Measurements from ENCODE around the gene ZBTB48.
"Not testable (repeated sequence)": the region's sequence is repeated elsewhere in the genome, so short reads cannot be mapped to it uniquely, and the experiment has no call there.

ZBTB48 gene

GRCh38 chr1:6547301-6547700 lies 32.5 kb upstream of the ZBTB48 start:
- H3K27me3 ChIP-seq (ENCODE audit: control insufficient read depth, insufficient read depth, low read length): no peaks in the 10 kb centered on the region
- H3K36me3 ChIP-seq (ENCODE audit: control insufficient read depth, insufficient read depth, low read length): peaks cover 82% of the 10 kb centered on the region
- H3K27ac ChIP-seq (ENCODE audit: low read depth, low read length): no peak overlapping the region
- H3K9ac ChIP-seq (ENCODE audit: low read length): no peak overlapping the region
- no peaks in the 10 kb centered on the region for H3K9me3 ChIP-seq (ENCODE audit: control insufficient read depth, insufficient read depth, low read depth, low read length)
- no peaks in the 10 kb centered on the region for H3K4me1 ChIP-seq (ENCODE audit: control insufficient read depth, insufficient read depth, low read length)
- H3K4me3 ChIP-seq (ENCODE audit: low read depth, low read length): no peak overlapping the region

- H3K27me3 ChIP-seq (ENCODE audit: control insufficient read depth, insufficient read depth, low read length): no peaks in the 10 kb centered on the region
- H3K4me3 ChIP-seq (ENCODE audit: low read depth, low read length): peak within 1 kb of the TSS; percentile 99
- peak within 1 kb of the TSS; percentile 97 for H3K27ac ChIP-seq (ENCODE audit: low read depth, low read length)
- no peaks in the 10 kb centered on the region for H3K9me3 ChIP-seq (ENCODE audit: control insufficient read depth, insufficient read depth, low read depth, low read length)
- H3K4me1 ChIP-seq (ENCODE audit: control insufficient read depth, insufficient read depth, low read length): peaks cover 12% of the 10 kb centered on the region
- H3K9ac ChIP-seq (ENCODE audit: low read length): peak within 1 kb of the TSS; percentile 99
- H3K36me3 ChIP-seq (ENCODE audit: control insufficient read depth, insufficient read depth, low read length): peaks cover 21% of the 10 kb centered on the region
Measured at GRCh38 chr1:6554031-6554906, 25.5 kb upstream of the ZBTB48 start, which contains the start of gene NOL9. NOL9 (minus strand) TSS chr1:6554513; CDS start chr1:6554502, 11 bp downstream.

- H3K4me3 ChIP-seq (ENCODE audit: low read depth, low read length): peak within 1 kb of the TSS; percentile 99
- H3K36me3 ChIP-seq (ENCODE audit: control insufficient read depth, insufficient read depth, low read length): peaks cover 14% of the 10 kb centered on the region
- H3K9me3 ChIP-seq (ENCODE audit: control insufficient read depth, insufficient read depth, low read depth, low read length): no peaks in the 10 kb centered on the region
- H3K27me3 ChIP-seq (ENCODE audit: control insufficient read depth, insufficient read depth, low read length): no peaks in the 10 kb centered on the region
- H3K9ac ChIP-seq (ENCODE audit: low read length): peak within 1 kb of the TSS; percentile 99
- peak within 1 kb of the TSS; percentile 97 for H3K27ac ChIP-seq (ENCODE audit: low read depth, low read length)
- H3K4me1 ChIP-seq (ENCODE audit: control insufficient read depth, insufficient read depth, low read length): peaks cover 12% of the 10 kb centered on the region
Measured at GRCh38 chr1:6554907-6555778, 24.7 kb upstream of the ZBTB48 start, which contains the start of gene TAS1R1. TAS1R1 (plus strand) TSS chr1:6555307; CDS start chr1:6555374, 67 bp downstream.

GRCh38 chr1:6557597-6557996 lies 22.2 kb upstream of the ZBTB48 start:
- Histone ChIP-seq H3K27ac (ENCODE audit: low read depth, low read length) (no peak overlapping the region), H3K27me3 (ENCODE audit: control insufficient read depth, insufficient read depth, low read length) (0 out of 2 replicates have a peak, but pooled peaks cover 3% of the 10 kb centered on the region), H3K4me3 (ENCODE audit: low read depth, low read length) (no peak overlapping the region), H3K9me3 (ENCODE audit: control insufficient read depth, insufficient read depth, low read depth, low read length) (0 out of 2 replicates have a peak, but pooled peaks cover 3% of the 10 kb centered on the region), H3K9ac (ENCODE audit: low read length) (no peak overlapping the region), H3K4me1 (ENCODE audit: control insufficient read depth, insufficient read depth, low read length) (peaks cover 12% of the 10 kb centered on the region), H3K36me3 (ENCODE audit: control insufficient read depth, insufficient read depth, low read length) (no peaks in the 10 kb centered on the region)

GRCh38 chr1:6559161-6559560 lies 20.6 kb upstream of the ZBTB48 start:
- not testable (repeated sequence) for H3K9me3 ChIP-seq (ENCODE audit: control insufficient read depth, insufficient read depth, low read depth, low read length); H3K9ac ChIP-seq (ENCODE audit: low read length); H3K4me3 ChIP-seq (ENCODE audit: low read depth, low read length); H3K27ac ChIP-seq (ENCODE audit: low read depth, low read length); H3K36me3 ChIP-seq (ENCODE audit: control insufficient read depth, insufficient read depth, low read length); H3K4me1 ChIP-seq (ENCODE audit: control insufficient read depth, insufficient read depth, low read length)
- peaks cover 11% of the 10 kb centered on the region for H3K27me3 ChIP-seq (ENCODE audit: control insufficient read depth, insufficient read depth, low read length)

- H3K27ac ChIP-seq (ENCODE audit: low read depth, low read length): no peak overlapping the region
- H3K27me3 ChIP-seq (ENCODE audit: control insufficient read depth, insufficient read depth, low read length): peaks cover 21% of the 10 kb centered on the region
- H3K9ac ChIP-seq (ENCODE audit: low read length): no peak overlapping the region
Measured at GRCh38 chr1:6560267-6560666, 19.5 kb upstream of the ZBTB48 start.

GRCh38 chr1:6569033-6569432 lies 10.8 kb upstream of the ZBTB48 start:
- no peaks in the 10 kb centered on the region for H3K4me1 ChIP-seq (ENCODE audit: control insufficient read depth, insufficient read depth, low read length)
- peaks cover 56% of the 10 kb centered on the region for H3K27me3 ChIP-seq (ENCODE audit: control insufficient read depth, insufficient read depth, low read length)
- H3K4me3 ChIP-seq (ENCODE audit: low read depth, low read length): no peak overlapping the region
- H3K9ac ChIP-seq (ENCODE audit: low read length): no peak overlapping the region
- peaks cover 7% of the 10 kb centered on the region for H3K9me3 ChIP-seq (ENCODE audit: control insufficient read depth, insufficient read depth, low read depth, low read length)
- H3K36me3 ChIP-seq (ENCODE audit: control insufficient read depth, insufficient read depth, low read length): no peaks in the 10 kb centered on the region
- no peak overlapping the region for H3K27ac ChIP-seq (ENCODE audit: low read depth, low read length)

More at GRCh38 chr1:6560267-6560666, 19.5 kb upstream of the ZBTB48 start:
- Histone ChIP-seq H3K4me3 (ENCODE audit: low read depth, low read length) (no peak overlapping the region), H3K4me1 (ENCODE audit: control insufficient read depth, insufficient read depth, low read length) (peaks cover under 1% of the 10 kb centered on the region; the same call in 1 of the 2 replicates), H3K9me3 (ENCODE audit: control insufficient read depth, insufficient read depth, low read depth, low read length) (0 out of 2 replicates have a peak, but pooled peaks cover 3% of the 10 kb centered on the region), H3K36me3 (ENCODE audit: control insufficient read depth, insufficient read depth, low read length) (no peaks in the 10 kb centered on the region)

- Histone ChIP-seq H3K4me1 (ENCODE audit: control insufficient read depth, insufficient read depth, low read length) (no peaks in the 10 kb centered on the region), H3K9me3 (ENCODE audit: control insufficient read depth, insufficient read depth, low read depth, low read length) (peaks cover 7% of the 10 kb centered on the region)
Measured at GRCh38 chr1:6570100-6570499, 9.7 kb upstream of the ZBTB48 start.

GRCh38 chr1:6570987-6571386 lies 8.8 kb upstream of the ZBTB48 start:
- no peaks in the 10 kb centered on the region for H3K4me1 ChIP-seq (ENCODE audit: control insufficient read depth, insufficient read depth, low read length)
- no peak overlapping the region for H3K9ac ChIP-seq (ENCODE audit: low read length)
- H3K4me3 ChIP-seq (ENCODE audit: low read depth, low read length): no peak overlapping the region
- H3K36me3 ChIP-seq (ENCODE audit: control insufficient read depth, insufficient read depth, low read length): no peaks in the 10 kb centered on the region
- peaks cover 7% of the 10 kb centered on the region for H3K9me3 ChIP-seq (ENCODE audit: control insufficient read depth, insufficient read depth, low read depth, low read length)
- no peak overlapping the region for H3K27ac ChIP-seq (ENCODE audit: low read depth, low read length)
- peaks cover 37% of the 10 kb centered on the region for H3K27me3 ChIP-seq (ENCODE audit: control insufficient read depth, insufficient read depth, low read length)

More at GRCh38 chr1:6570100-6570499, 9.7 kb upstream of the ZBTB48 start:
- no peak overlapping the region for H3K9ac ChIP-seq (ENCODE audit: low read length)
- no peak overlapping the region for H3K27ac ChIP-seq (ENCODE audit: low read depth, low read length)
- no peak overlapping the region for H3K4me3 ChIP-seq (ENCODE audit: low read depth, low read length)
- H3K36me3 ChIP-seq (ENCODE audit: control insufficient read depth, insufficient read depth, low read length): no peaks in the 10 kb centered on the region
- H3K27me3 ChIP-seq (ENCODE audit: control insufficient read depth, insufficient read depth, low read length): peaks cover 46% of the 10 kb centered on the region

GRCh38 chr1:6572653-6573383 lies 7.0 kb upstream of the ZBTB48 start:
- no peak overlapping the region for H3K9ac ChIP-seq (ENCODE audit: low read length)

More at GRCh38 chr1:6572653-6573383, 7.0 kb upstream of the ZBTB48 start:
- Histone ChIP-seq H3K36me3 (ENCODE audit: control insufficient read depth, insufficient read depth, low read length) (no peaks in the 10 kb centered on the region), H3K4me3 (ENCODE audit: low read depth, low read length) (no peak overlapping the region), H3K9me3 (ENCODE audit: control insufficient read depth, insufficient read depth, low read depth, low read length) (peaks cover 7% of the 10 kb centered on the region), H3K27ac (ENCODE audit: low read depth, low read length) (no peak overlapping the region), H3K4me1 (ENCODE audit: control insufficient read depth, insufficient read depth, low read length) (no peaks in the 10 kb centered on the region), H3K27me3 (ENCODE audit: control insufficient read depth, insufficient read depth, low read length) (peaks cover 32% of the 10 kb centered on the region)

All from HUES6 (cell line).